Endometrium (tissue), 2 donors: ENCODE data around the gene TMEM80.

Experiments
- FAIRE-seq: peaks from 2 replicates; lab custom pipeline; 2012; peaks lifted over from hg19 to GRCh38; lab: Jason Lieb, UNC
- donor health status: control.
- donor health status: control.

The TMEM80 gene

DNA sequence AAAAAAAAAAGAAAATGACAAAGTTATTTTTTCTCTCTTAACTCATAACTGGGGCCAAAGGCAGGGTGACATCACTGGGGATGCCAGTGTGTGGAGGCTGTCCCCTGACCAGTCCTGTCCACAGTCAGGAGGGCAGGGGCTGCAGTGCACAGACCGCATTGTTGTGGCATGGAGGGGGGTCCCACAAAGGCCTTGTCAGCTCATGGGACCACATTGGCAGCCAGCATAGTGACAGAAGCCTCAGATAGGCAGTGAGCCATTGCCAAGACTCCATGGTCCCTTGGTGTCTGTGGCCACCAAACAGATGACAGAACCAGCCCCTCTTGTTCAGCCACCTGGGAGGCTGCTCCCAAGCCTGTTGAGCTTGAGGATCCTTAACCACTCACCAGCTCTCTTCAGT is 4.1 kb downstream of the TMEM80 start:
- no peak for FAIRE-seq

DNA sequence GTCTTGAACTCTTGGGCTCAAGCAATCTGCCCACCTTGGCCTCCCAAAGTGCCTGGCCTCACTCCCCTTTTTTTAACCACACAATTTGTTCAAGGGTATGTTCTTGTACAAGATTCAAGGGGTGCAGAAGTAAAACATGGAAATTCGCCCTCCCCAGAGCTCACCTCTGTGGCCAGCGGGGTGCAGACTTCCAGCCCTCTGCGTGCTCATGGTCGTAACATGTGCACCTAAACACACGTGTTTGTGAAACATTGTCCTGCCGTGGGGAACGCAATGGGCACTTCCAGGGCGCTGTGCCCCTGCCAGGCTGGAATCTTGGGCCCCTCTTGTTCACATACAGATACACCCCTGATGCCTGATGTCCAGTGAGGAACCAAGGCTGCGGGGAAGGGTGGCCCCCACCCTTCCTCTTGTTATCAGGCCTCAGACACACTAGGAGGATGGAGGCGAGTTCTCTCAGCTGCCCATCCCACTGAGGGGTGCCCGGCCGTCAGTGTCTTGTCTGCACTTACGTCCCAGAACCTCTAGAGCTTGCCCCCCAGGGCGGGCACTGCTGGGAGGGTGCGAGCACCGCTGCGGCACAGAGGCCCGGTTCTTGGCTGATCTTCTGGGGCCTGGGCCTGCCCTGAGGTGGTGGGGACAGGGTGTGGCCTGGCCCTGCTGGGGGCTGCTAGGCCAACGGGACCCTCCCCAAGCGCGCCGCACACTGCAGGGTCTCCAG is 6.3 kb downstream of the TMEM80 start:
- FAIRE-seq: no peak

DNA sequence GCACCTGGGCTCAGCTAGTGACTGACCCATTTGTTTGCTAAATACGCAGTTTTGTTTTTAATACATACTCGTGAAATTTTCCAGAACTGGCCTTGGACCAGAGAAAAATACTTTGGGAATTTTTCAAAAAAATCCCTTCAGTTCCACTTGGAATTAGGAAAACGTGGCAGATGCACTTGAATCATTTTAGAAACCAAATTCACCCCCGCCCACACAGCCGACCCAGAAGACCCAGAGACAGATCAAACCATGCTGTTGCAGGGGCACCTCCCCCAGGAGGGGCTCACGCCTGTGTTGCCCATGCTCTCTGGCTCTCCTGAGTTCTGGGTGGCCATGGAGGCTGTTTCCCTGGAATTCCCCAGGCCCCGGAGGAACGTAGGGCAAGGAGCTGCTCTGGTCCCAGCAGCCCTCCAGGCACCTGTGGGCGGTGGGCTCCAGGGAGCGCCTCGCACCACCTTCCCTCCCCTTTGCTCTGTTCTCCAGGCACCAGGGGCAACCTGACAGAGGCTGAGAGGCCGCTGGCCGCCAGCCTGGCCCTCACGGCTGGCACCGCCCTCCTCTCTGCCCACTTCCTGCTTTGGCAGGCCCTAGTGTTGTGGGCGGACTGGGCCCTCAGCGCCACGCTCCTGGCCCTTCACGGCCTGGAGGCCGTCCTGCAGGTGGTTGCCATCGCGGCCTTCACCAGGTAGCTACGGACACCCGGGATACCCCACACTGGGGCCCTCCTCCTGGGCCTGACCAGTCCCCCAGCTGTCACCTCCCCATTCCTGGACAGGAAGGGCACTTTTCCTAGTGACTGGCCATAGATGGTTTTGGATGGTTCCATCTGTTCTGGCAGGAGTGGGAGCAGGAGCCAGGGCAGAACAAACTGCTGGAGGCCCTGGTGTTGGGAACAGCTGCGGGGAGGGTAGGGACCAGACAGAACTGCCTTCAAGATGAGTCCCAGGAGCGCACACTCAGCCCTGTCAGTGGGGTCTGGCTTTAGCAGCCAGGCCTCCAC is 7.1 kb downstream of the TMEM80 start:
- FAIRE-seq: no peak

GRCh38 chr11:703506-703905 is 7.9 kb downstream of the TMEM80 start:
- FAIRE-seq: no peak

DNA sequence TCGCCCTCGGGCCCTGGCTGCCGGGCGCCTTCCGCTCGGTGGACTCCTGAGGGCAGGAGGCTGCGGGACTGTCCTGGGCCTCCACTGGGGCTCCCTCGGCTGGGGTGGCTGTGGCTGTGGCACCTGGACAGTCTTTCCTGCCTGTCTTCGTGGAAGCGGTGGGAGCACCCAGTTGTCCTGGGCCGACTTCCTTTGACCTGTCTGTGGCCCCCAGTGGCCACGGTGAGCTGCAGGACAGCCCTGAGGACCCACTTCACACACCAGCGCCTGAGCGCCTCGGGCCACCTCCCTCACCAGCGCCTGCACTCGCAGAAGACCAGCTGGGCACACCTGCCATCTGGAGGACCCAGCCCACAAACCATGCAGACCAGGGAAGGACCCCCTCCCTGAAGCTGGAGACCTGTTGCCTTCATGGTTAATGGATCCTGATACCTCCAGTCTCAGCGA is 8.6 kb downstream of the TMEM80 start:
- no peak for FAIRE-seq

DNA sequence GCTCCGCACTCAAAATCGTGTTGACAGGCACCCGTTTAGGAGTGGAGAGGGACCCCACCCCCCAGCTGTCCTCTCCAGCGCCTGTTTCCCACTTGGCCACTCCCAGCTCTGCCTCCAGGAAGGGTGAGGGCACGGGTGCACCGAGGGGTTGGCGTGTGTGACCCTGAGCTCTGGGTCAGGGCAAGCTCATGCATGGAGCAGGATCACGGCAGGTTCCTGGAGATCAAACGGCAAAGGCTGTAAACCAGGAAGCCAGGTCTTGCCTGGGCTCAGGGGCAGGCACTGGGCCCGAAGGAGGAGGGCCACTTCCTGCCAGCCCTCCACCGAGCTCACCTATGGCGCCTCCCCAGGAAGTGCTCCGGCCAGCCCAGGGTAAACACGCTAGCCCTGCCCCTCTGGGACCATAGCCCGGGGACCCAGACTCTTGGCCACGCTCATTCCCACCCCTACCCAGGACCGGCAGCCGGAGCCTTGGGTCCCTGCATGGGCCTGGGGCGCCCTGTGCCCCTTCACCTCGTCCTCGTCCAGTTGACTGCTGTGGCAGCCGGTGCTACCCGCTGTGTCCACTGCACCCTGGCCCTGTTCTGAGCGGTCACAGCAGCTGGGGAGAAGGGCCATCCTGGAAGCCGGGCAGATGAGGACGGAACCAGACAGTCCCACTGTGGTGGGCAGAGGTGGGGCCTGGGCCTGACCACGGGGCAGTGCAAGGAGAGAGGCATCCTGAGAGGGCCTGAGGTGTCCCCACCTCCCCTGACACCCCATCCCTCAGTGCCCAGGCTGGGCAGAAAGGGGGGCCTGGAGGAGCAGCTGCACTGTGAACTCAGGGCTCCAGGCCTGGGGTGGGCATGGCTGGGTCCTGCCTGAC is 9.4 kb downstream of the TMEM80 start:
- FAIRE-seq: no peak

DNA sequence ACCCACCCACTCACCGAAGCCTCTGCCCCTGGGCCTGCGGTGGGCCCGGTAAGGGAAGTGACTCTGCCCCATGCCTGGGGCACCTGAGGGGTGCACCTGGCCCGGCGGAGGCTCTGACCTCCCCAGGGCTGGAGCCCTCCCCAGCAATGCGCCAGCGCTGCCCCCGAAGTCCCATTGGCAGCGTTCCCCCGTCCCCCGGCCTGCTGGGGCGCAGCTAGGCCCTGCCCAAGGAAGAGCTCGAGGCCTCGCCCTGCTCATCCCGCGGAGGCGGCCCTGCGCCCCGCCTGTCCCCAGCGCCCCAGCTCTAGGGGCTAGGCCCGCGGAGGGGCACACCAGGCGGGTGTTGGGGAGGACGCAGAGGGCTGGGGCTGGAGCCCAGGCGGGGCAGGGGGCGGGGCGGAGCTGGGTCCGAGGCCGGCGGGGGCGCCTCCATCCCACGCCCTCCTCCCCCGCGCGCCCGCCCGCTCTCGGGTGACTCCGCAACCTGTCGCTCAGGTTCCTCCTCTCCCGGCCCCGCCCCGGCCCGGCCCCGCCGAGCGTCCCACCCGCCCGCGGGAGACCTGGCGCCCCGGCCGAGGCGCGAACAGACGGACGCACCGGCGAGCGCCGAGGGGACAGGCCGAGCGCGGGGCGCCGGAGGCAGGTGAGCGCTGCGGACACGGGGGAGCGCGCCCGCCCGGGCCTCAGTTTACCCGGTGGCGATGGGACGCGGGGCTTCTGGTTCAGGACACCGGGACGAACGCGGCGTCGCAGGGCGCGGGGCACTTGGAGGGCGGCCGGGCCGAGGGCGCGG is 10.2 kb downstream of the TMEM80 start, which contains the start of gene EPS8L2:
TSS of gene EPS8L2 (plus strand) at position 586 of the 793 bp plus-strand sequence. CDS start 3,177 bp downstream, outside the sequence.
- FAIRE-seq: no peak

GRCh38 chr11:706439-706956 is 10.9 kb downstream of the TMEM80 start:
- FAIRE-seq: no peak

GRCh38 chr11:706957-707816 is 11.6 kb downstream of the TMEM80 start:
- FAIRE-seq: no peak

DNA sequence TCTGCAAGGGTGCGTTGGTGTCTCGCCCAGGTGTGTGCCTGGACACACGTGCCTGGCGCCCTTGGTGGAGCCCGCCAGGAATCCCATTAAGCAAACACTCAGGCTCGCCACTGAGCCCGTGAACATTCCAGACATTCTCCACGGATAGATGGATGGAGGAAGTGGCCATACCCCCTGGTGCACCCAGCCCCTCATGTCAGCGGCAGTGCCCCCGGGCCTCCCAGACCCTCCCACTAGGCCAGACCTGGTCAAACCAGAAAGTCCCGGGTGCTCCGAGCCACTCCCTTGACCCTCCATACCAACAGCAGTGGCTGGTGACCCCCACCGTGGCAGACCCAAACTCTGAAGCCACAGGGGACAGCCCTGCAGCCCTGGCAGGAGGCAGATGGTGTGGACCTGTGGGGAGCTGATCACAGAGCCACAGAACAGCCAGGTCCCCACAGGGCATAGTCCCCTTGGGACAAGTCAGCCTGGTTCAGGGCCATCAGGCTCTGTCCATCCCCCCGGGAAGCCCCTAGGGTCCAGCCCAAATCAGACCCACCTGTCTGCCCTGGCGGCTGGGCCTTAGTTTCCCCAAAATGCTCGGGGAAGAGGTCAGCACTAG is 12.3 kb downstream of the TMEM80 start:
- no peak for FAIRE-seq

DNA sequence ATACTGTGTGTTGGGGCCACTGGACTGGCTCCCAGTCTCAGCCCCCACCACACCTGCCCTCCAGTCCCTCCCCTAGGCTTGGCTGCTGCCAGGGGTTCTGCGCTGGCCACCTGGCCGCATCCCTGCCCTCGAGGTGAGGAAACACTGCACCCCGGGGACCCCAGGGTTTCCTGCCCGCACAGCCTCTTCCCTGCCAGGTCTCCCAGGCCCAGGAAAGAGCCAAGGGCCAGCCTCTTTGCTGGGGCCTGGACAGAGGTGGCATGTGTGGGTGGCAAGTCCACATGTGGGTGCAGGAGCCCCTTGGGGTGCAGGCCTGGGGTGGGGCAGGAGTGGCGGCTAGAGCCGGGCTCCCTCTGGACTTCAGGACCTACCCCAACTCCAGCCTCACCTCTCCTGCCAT is 12.9 kb downstream of the TMEM80 start:
- FAIRE-seq: no peak

DNA sequence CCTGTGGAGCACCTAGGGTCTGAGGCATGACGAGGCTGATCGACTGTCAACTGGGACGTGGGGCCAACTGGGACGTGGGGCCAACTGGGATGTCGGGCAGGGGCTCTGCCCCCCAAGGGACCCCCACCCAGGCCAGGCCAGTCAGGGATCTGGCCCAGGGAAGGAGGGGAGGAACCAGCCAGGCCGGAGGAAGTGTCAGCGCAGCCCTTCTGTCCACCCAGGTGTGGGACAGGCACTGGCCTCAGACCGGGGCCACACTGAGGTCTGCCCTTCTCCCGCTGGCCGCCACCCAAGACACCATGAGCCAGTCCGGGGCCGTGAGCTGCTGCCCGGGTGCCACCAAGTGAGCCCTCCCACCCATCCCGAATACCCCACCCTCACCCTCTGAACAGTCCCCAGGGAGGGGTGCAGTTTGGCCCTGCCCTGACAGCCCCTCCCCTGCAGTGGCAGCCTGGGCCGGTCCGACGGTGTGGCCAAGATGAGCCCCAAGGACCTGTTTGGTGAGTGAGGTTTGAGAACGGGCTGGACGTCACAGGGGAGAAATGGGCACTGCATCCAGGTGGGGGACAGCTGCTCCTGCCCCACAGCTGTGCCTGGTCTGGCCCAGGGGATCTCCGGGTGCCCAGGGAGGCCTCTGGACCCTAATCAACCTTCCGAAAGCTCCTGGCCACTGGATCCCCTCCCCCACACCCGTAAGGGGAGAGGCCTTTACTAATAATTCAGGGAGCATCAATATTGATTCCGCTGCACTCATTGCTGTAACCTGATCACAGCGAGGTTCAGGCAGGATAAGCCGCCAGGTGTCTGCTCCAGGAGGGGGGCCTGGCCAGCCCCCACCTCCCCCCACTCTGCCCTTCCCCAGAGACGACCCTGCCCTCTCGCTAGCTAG is 13.7 kb downstream of the TMEM80 start:
- no peak for FAIRE-seq

GRCh38 chr11:714436-714835 is 18.8 kb downstream of the TMEM80 start:
- FAIRE-seq: no peak

DNA sequence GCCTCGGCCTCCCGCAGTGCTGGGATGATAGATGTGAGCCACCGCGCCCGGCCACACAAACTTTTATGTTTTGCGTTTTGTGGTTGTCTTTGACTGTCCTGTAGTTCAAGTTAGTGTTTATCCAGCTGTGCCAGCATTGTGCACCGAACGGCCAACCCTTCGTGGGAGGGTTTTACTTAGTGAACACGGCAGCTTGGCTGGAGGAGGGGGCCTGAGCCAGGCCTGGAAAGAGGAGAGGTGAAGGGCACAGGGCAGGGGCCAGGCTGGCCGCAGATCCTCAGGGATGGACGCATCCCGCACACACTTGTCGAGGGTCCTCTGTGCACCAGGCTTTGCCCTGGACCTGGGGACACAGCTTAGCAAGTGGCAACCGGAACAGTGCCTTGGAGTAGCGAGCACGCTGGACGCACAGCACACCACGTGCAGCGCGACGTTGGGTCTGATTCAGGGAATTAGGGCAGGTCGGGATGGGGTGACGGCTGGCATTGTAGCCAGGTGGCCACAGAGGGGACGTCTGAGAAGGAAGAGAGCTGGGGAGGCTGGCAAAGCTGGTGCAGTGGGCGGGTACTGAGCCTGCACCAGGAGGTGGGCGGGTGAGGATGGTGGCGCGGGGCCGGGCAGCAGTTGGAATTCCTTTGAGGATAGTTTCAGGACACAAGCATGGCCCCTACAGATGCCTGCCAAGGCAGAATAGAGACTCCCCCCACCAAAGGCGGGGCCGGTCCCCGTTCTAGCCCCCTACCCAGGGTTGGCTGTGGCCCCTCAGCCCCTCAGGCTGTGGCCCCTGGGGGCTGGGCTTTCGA is 23.8 kb downstream of the TMEM80 start:
- FAIRE-seq: no peak

DNA sequence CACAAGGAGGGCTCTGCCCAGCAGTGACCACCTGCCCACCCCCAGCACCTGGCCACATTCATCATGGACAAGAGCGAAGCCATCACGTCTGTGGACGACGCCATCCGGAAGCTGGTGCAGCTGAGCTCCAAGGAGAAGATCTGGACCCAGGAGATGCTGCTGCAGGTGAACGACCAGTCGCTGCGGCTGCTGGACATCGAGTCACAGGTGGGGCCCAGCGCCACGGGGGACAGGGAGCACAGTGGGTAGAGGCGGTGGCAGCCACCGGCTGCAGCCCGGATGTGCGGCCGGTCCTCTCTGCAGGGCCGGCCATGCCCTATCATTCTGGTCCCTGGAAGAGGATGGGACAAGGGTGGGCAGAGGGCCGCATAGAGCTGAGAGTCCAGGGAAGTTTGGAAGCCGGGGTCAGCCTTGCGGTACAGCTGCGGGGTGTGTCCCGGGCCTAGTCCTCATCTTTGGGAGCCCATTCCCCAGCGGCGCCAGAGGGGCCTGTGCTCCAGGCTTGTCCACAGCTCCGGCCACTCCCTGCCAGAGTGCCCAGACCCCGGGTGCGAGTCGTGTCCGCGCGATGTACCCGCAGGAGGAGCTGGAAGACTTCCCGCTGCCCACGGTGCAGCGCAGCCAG is 24.5 kb downstream of the TMEM80 start:
- FAIRE-seq: no peak

GRCh38 chr11:720642-721246 is 25.1 kb downstream of the TMEM80 start:
- FAIRE-seq: no peak

GRCh38 chr11:721247-721740 is 25.7 kb downstream of the TMEM80 start:
- FAIRE-seq: no peak
